ENCODE data around the gene NUDT3. TPM values are rescaled to one million over a fixed set of nuclear protein-coding genes. Genes with fewer than 3 reads are reported as not detected.

Gene NUDT3
- total RNA-seq, 2 donors from 2014 or later = 28.9 to 30.8 TPM

- Histone ChIP-seq H3K4me1 (replicated peaks) (no peaks in the 10 kb centered on the region), H3K27ac (no peak overlapping the region), H3K27me3 (replicated peaks; ENCODE audit: insufficient read depth) (no peaks in the 10 kb centered on the region), H3K9me3 (no peaks in the 10 kb centered on the region), H3K36me3 (no peaks in the 10 kb centered on the region), H3K4me3 (no peak overlapping the region)
- intact Hi-C loops (cut with DNase I) = loop anchor here (10.0 kb wide), 1 partner anchor 51 kb away; no protein-coding TSS in a partner anchor
- TF ChIP-seq CTCF (IDR thresholded peaks at IDR 0.05) (no peak), POLR2A (IDR thresholded peaks at IDR 0.05) (no peak), POLR2AphosphoS5 (IDR thresholded peaks at IDR 0.05) (no peak)
- WGBS = 92% methylated on average over 3 of the region's 3 CpGs
- DNase-seq (ENCODE audit: low spot score) = no peak
Observed at GRCh38 chr6:34385793-34386195, 6.7 kb downstream of the NUDT3 start.

GRCh38 chr6:34384321-34385153 is 7.9 kb downstream of the NUDT3 start:
- Histone ChIP-seq H3K27me3 (replicated peaks; ENCODE audit: insufficient read depth) (no peaks in the 10 kb centered on the region), H3K9me3 (no peaks in the 10 kb centered on the region), H3K4me1 (replicated peaks) (no peaks in the 10 kb centered on the region), H3K27ac (no peak overlapping the region), H3K36me3 (no peaks in the 10 kb centered on the region), H3K4me3 (no peak overlapping the region)
- DNase-seq (ENCODE audit: low spot score) = no peak
- TF ChIP-seq CTCF (IDR thresholded peaks at IDR 0.05) = no peak
- WGBS = 82% methylated on average over 5 of the region's 5 CpGs
- intact Hi-C loops (cut with DNase I) = loop anchor here (10.0 kb wide), 1 partner anchor 50 kb away; no protein-coding TSS in a partner anchor

GRCh38 chr6:34383656-34384320 is 8.7 kb downstream of the NUDT3 start:
- no peaks in the 10 kb centered on the region for H3K27me3 ChIP-seq (replicated peaks; ENCODE audit: insufficient read depth)
- no peaks in the 10 kb centered on the region for H3K4me1 ChIP-seq (replicated peaks)
- H3K27ac ChIP-seq = no peak overlapping the region
- no peak overlapping the region for H3K4me3 ChIP-seq
- intact Hi-C loops (cut with DNase I) = loop anchor here (10.0 kb wide), 1 partner anchor 49 kb away; no protein-coding TSS in a partner anchor
- no peaks in the 10 kb centered on the region for H3K9me3 ChIP-seq
- TF ChIP-seq POLR2A (IDR thresholded peaks at IDR 0.05) (no peak), CTCF (IDR thresholded peaks at IDR 0.05) (no peak), POLR2AphosphoS5 (IDR thresholded peaks at IDR 0.05) (no peak)
- no peak for DNase-seq (ENCODE audit: low spot score)
- 68% methylated on average over 6 of the region's 6 CpGs for WGBS
- no peaks in the 10 kb centered on the region for H3K36me3 ChIP-seq

- DNase-seq (ENCODE audit: low spot score) = no peak
- H3K27ac ChIP-seq = no peak overlapping the region
- no peaks in the 10 kb centered on the region for H3K9me3 ChIP-seq
- WGBS = 26% methylated on average over 3 of the region's 3 CpGs
- TF ChIP-seq POLR2AphosphoS5 (IDR thresholded peaks at IDR 0.05) = no peak
- no peak for TF ChIP-seq POLR2A (IDR thresholded peaks at IDR 0.05)
- no peak for TF ChIP-seq CTCF (IDR thresholded peaks at IDR 0.05)
- no peaks in the 10 kb centered on the region for H3K4me1 ChIP-seq (replicated peaks)
- H3K36me3 ChIP-seq = no peaks in the 10 kb centered on the region
- H3K4me3 ChIP-seq = no peak overlapping the region
- H3K27me3 ChIP-seq (replicated peaks; ENCODE audit: insufficient read depth) = no peaks in the 10 kb centered on the region
- intact Hi-C loops (cut with DNase I) = loop anchor here (10.0 kb wide), 1 partner anchor 48 kb away; no protein-coding TSS in a partner anchor
Observed at GRCh38 chr6:34383161-34383631, 9.3 kb downstream of the NUDT3 start.
